ENCODE data around the gene L1CAM.
A peak's percentile ranks its signal among the peaks of the same experiment; 100 is the strongest.

Gene L1CAM

DNA sequence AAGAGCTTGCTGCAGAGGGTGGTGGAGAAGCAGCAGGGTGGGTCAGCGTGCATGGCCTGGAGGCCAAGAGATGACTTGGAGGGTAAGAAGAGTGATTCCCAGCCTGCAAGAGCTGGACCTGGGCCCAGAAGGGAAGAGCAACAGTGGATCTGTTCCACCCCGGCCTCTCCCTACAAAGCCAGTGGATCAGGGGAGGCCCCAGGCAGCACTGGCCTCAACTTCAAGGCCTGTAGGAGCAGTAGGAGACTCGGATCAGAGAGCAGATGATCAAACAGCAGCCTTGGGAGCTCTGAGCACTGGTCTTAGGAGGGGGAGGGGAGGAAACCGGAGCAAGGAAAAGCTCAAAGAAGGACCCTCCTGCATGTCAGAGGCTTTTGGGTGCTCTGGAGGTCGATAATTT lies 7.6 kb downstream of the L1CAM start:
- no peak for DNase-seq (ENCODE audit: low spot score)

DNA sequence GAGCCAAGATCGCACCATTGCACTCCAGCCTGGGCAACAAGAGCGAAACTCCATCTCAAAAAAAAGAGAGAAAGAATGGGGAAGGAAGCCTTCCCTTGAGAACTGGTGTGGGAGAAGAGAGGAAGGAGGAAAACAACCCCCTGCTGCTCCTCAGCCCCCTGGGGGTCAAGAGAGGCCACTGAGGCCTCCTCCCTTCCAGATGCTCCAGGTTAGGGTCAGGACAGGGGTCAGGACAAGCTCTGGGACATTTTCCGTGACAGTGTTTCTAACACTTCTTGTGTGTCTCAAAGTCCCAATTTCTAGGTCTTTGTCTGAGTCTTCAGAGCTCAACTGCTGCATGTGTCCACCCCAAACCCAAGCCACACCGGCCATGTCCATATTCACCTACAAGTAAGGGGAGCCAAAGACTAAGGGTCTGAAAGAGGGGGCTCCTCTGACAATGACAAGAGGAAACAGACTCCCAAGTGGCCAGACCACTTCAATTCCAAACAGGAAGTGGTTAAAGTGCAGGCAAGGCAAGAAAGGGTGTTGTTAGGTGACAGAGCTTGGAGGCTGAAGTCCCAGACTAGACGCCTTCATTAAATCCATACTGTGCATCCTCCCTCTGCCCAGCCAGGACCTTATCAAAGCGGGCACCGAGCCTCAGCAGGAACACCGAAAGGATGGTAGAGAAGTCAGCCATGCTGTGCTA lies 8.3 kb downstream of the L1CAM start:
- no peak for DNase-seq (ENCODE audit: low spot score)

DNA sequence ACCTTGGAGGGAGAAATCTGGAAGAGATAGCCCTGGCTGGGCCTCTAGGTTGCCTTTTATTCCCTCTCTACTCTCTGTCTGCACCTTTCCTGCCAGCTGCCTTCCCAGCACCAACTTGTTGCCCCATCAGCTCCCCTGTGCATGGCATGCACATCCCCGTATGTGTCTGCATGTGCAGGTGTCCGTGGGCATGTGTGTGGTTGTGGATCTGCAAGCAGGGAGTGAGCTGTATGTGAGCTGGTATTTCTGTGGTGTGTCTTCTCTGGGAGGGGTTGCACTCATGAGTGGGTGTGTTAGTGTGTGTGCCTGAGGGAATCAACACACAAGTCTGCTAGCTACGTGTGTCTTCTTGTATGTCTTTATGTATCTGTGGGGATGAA lies 9.9 kb downstream of the L1CAM start:
- DNase-seq (ENCODE audit: low spot score) = no peak

DNA sequence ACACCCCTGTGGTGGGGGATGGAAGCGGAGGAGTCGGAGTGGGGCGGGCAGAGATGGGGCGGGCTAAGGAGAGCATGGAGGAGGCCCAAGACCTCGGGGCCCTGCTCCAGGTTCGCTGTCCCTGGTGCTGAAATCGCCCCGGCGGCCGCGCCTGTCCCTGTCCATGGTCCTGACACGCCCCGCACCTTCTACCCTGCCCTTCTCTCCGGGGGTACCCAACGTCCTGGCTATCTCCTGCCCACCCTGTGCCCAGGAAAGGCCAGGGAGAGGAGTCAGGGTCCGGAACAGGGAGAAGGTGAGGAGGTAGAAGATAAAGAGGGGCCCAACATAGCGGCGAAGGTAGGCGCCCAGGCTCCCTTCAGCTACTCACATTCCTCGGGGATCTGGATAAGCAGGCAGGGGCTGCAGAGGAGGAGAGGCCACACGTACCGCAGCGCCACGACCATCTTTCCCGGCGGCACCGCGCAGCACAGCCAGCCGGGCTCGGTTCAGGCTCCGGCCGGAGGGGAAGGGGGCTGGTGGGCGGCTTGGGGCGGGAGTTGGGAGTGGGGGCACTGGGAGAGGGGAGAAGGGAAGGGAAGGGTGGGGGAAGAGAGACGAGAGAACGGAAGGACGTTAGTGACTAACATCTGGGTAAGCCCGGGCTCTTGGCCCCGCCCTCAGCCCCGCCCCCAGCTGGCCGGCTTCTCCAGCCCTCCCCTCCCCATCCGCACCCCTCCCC lies 10.4 kb downstream of the L1CAM start:
- peak; percentile 80 for DNase-seq (ENCODE audit: low spot score)

DNA sequence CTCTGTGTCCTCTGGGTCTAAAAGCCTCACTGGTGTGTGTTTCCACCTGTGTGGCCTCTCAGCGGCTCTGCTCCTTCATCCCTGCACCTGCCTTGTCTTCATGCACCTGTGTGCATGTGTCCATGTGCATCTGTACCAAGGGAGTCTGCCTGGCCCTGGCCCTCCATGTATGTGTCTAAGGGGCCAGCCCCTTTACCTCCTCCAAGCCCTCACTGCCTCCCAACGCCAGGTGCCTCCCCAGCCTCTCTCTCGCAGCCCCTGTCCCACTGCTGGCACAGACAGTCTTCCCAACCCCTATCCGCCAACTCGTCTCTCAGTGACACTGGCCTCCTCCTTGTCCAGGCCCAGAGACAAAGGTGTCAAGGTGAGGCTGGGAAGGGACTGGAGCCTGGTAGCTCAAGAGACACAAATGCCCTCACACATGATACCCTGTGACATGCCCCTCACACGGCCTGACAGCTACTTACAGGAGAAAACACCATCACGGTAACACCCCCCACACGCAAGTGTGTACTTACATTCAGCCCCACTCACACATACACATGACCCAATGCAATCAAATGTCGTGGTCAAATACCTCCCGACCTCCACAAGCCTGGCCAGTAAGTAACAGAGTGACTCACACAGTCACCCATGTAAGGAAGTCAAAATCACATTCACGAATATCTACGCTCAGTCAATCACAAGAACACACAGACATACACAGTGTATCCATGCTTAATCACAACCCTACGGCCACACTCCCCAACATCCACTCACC lies 11.4 kb downstream of the L1CAM start:
- DNase-seq (ENCODE audit: low spot score) = no peak

DNA sequence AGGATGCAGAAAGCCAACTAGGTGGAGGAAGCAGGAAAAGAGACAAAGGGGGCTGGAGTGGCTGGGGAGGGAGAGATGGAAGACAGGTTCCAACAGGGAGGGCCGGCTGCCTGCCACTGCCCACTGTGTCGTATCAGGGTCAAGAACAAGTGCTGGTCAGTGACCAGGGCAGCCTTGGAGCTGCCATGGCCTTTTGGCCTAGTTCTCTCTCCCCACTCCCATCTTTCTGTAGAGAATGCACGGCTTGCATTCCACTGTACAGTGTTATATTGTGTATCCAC lies 11.9 kb downstream of the L1CAM start:
- DNase-seq (ENCODE audit: low spot score) = no peak

DNA sequence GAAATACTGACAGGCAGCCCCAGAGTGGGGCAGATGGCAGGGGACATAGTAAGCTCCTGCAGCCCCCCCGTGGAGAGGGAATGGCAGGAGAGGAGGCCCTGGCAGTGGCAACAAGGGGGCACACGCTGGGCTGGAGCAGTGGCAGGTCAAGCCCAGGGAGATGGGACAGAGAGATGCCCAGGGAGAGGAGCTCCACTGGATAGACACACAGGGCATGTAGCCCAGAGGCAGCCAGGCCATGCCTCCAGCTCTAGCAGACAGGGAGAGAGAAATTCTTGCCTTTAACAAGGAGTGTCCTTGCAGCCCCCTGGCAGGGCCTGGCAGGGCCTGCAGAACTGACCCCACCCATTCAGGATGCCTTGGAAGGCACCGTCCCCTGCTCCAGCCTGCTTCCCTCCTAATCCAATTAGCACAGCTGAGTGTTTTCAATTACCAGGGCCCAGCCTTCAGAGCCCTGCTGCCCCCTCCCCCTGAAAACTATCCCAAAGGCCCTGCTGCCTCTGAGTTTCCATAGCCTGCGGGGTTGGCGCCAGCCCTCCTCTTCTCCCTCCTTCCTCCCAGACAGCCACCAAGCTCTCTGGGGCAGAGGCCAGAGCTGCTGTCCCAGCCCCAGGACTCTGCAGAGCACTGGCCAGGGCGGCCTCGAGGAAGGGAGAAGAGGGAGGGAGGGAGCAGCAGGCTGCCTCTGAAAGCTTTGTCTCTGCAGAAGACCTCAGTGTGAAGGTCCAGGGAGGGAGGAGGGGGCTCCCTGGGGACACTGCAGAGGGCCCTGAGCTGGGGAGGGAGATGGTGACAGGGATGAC lies 12.5 kb downstream of the L1CAM start:
- no peak for DNase-seq (ENCODE audit: low spot score)

DNA sequence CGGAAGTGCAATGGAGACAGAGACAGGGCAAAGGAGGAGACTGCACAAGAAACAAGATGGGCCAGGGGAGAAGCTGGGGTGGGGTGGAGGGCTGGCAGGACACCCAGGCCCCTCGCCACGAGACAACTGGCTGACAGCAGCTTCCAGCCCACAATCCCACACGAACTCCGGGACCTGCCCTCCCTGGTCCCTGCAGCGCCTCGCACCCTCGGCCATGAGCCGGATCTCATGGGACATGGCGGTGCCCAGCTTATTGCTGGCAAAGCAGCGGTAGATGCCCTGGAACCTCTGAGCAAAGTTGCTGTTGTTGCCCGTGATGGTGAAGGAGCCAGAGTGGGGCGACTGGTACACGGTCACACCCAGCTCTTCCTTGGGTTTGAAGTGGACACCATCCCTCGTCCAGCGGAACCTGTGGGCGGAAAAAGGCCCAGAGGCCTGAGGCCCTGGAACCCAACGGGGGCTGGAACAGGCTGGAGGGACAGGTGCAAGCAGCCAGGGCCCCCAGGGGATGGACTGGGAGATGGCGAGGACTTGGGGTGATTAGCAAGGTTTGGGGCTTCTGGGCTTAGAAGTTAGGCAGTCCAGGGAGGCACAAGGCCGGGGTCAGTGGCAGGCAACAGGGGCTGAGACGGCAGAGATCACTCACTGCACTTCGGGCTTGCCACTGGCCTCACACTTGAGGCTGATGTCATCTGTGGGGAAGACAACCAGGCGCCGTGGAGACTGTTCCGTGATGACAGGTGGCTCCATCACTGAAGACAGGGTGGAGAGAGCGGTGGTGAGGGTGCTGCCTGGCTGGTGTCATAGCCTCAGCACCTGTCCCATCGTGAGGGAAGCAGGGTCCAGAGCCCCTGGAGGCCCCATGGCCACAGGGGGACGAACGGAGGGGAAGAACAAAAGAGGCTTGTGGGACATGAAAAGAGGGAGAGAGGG lies 13.8 kb downstream of the L1CAM start:
- no peak for DNase-seq (ENCODE audit: low spot score)

DNA sequence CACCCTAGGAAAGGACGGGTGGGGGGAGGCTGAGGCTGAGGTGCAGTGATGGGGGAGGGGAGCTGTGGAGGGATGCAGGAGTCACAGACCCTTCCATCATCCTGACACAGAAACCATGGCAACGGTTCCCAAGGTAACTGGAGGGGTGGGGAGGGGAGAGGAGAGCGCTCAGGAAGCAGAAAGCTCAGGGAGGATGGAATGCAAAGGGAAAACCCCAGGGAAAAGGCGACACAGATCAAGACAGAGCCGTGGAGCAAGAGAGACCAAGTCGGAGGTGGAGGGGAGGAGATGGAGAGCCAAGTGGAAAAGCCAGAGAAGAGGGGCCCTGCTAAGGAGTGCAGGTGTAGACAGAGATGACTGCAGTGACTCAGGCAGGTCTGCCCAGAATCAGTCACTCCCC lies 14.5 kb downstream of the L1CAM start:
- no peak for DNase-seq (ENCODE audit: low spot score)

DNA sequence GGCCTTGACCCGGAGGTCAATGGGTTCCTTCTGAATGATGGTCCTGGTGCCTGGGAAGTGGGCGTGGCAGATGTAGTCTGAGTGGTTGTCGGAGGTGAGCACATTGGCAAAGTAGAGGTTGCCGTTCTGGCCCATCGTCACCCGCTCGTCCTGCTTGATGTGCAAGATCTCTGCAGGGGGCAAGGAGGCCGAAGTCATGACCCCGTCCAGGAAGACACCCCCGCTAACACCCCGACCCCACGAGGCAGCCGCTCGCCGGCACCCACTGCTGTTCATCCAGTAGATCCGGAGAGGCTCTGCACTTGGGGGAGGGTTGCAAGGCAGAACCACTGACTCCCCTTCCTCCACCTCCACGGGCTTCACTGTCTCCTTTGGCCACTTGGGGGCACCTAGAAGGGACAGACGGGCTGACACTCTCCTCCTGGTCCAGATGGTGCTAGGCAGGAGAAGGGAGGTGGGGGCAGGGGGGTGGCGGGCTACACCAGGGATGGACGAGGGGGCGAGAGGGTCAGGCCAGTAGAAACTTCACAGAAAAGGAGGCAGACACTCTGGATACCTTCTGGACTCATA lies 15.1 kb downstream of the L1CAM start:
- DNase-seq (ENCODE audit: low spot score) = no peak

DNA sequence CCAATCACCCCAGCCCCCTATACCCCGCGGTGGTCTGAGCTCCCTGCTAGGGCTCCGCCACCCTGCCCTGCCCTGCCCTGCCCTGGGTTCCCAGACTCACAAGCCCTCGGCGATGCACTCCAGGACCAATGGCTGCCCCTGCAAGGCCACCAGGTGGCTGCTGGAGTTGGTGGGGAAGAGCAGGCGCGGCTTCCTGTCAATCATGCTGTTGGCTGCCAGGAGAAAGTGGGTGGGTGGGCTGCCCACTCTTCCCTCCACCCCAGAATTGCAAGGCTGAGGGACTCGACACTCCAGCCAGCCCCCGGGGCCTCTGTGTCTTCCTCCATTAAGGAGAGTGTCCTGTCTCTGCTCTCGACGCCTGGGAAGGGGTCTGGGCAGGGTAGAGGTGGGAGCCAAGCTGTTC lies 15.7 kb downstream of the L1CAM start:
- DNase-seq (ENCODE audit: low spot score) = no peak

DNA sequence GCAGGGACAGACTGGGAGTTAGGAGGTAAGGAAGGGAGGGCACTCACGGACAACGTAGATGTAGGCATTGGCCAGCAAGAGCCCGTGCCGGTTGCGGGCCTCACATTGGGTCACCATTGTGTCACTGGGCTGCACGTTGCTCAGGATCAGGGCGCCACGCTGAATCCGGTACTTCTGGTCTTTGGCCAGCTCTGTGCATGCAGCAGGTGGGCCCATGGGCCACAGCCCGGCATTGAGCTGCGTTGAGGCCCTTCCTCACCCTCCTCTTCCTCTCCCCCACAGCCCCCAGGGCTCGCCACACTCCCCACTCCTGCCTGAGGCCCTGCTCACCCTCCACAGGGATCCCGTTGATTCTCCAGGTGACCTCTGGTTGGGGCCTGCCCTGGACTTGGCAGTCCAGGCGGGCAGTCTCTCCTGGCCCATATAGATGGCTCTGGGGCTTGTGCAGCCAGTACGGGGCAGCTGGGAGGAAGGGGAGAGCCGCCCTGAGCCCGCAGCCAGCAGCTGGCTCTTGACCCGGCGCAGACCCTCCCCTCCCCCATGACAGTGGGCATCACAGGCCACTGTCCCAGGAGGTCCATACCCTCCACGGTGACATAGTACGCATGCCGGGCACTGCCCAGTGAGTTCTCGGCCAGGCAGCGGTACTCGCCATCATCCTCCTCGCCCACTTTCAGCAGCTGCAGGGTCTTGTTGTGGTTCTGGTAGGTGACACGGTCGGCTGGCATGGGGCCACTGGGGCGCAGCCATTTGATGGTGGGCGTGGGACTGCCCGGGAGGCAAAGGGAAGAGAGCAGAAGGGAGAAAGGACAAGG lies 16.3 kb downstream of the L1CAM start:
- DNase-seq (ENCODE audit: low spot score) = no peak

DNA sequence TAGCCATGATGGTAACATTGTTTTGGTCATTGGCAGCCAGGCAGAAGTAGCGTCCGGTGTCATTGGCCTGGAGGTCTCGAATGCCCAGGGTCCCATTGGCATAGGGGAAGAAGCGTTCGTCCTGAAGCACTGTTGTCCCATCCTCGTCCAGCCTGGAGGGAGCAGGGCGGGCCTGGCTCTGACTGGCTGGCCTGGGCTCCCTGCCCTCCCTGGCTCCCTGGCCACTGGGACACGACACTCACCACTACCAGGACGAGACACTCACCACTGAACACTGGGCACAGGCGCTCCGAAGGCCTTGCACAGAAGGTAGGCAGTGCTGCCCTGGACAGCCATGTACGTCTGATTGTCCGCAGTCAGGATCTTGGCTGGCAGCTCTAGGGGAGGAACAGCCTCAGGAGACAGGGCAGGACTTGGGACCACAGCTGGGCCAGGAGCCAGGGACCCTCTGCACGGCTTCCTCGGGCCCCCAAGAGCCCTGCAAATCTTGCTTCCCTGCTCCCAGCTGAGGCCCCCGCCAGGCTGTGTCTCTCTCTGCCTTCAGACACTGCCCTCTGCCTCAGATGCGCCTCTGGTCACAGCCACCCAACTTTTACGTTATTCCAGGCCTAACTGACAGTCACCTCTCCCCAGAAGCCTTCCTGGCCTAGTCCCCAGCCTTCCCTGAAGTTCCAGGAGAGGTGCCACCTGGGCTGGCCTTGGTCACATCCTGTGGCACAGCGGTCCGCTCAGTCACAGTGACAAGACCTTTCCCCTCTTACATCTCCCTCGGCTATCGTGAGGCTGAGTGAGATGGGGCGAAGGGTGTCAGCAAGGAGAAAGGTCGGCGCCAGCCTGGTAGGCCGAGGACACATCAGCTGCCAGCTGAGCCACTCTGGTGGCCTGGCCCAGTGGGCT lies 17.1 kb downstream of the L1CAM start:
- no peak for DNase-seq (ENCODE audit: low spot score)

DNA sequence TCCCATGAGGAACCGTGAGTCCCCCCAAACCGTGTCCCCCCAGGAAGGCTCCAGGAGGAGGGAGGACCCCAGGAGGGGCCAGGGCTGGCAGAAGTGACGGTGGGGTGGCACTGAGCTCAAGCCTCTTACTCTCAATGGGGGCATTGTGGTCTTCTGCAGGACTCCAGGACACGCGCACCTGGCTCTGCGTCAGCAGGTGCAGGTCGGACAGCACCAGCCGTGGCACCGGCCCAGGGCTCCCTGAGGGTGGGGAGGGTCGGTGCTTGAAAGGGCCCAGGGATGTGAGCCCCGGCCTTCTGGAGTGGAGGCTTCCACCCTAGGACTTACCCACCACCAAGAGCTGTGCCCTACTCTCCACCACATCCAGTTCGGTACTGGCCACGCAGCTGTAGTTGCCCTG lies 18.3 kb downstream of the L1CAM start:
- DNase-seq (ENCODE audit: low spot score) = no peak

DNA sequence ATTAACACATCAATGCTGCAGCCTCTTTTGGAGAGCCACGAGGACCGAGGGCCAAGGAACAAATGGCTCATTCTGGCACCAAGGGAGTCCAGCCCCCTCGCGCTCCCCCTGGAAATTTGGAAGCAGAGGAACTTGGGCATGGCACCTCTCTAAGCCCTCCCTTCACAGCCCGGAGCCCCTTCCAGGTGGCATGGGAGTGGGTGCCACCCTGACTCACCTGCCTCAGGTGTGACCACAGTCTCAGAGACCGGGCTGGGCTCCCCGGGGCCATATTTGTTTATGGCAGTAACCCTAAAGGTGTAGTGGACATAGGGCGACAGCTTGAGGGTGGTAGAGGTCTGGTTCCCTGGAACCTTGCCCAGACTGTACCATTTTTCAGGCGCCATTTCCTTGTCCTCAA lies 18.8 kb downstream of the L1CAM start:
- DNase-seq (ENCODE audit: low spot score) = no peak

DNA sequence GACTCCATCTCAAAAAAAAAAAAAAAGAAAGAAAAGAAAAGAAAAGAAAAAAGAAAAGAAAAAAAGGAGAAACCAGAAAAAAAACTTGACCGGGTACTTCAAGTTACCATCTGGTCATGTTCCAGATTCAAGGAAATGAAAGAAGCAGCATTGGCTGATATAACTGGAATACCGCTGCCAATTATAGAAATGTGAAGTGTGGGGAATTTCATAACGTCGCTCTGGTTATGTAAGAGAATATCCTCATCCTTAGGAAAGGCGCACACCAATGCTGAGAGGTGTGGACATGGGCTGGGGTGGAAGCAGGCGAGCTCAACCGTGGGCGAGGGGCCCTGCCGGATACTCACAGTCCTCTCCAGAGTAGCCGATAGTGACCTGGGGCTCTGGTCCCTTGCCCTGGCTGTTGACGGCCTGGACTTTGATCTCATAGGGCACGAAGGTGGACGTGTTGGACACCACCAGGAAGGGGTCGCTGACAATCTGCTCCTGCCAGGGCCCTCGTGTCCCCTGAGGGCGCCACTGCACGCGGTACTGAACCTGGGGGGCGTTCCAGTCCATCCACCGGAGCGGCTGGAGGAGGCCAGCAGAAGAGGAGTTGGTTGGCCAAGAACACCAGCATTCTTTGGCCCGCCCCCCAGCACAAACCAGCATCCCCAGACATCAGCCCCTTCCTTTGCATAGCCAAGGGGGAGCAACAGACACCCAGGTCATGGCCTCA lies 19.5 kb downstream of the L1CAM start:
- no peak for DNase-seq (ENCODE audit: low spot score)

DNA sequence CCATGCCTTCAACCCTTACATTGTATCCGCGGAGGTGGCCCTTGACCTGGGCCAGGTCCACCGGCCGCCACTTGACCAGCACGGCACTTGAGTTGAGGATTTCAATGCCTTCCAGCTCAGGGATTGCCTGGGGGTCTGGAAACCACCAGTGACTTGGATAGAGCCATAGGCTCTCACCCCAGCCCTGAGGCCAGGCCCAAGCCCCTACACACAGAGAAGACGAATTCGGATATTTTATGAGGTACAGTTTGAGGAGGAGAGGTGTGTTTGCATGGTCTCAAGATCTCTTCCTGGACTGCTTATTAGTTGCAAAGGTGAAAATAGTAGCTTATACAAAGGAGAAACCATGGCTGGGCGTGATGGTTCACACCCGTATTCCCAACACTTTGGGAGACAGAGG lies 20.3 kb downstream of the L1CAM start:
- DNase-seq (ENCODE audit: low spot score) = no peak

DNA sequence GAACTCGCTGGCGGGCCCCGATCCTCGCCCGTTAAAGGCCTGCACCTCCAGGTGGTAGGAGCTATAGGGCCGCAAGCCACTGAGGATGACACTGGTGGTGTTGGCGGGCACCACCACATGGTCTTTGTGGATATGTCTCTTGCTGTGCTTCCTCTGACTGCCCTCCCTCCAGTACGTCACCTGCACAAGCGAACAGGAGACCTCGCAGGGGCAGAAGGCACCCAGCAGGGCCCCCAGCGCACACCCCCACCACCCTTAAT lies 20.7 kb downstream of the L1CAM start:
- DNase-seq (ENCODE audit: low spot score) = no peak

All from HuH-7 (cell line).